OCI-LY1 (cell line): ENCODE data around the gene ANKH.
A peak's percentile ranks its signal among the peaks of the same experiment; 100 is the strongest.

ENCODE experiments used
- H2AFZ ChIP-seq: fragments of 200-600 bp; sonication (generic), shearing (Covaris generic); 2 replicates; pipeline ENCODE4 v1.6.0; 2014; ENCODE audit warnings: antibody characterized with exemption, mild to moderate bottlenecking, low read length
- H3F3A ChIP-seq: fragments of 200-600 bp; sonication (generic), shearing (Covaris generic); 2 replicates; pipeline ENCODE4 v1.6.0; 2014; ENCODE audit warnings: mild to moderate bottlenecking, antibody characterized with exemption, low read length, moderate library complexity; ENCODE audit not compliant: insufficient read depth
- H3K27ac ChIP-seq: fragments of 200-600 bp; sonication (generic); 2 replicates; pipeline ENCODE4 v1.5.1; 2014; ENCODE audit warnings: low read length, mixed run types, mild to moderate bottlenecking, low read depth; ENCODE audit not compliant: poor library complexity, severe bottlenecking
- H3K27me3 ChIP-seq: fragments of 200-600 bp; sonication (generic); 2 replicates; pipeline ENCODE4 v1.6.0; 2014; ENCODE audit warnings: antibody characterized with exemption, mild to moderate bottlenecking, low read length, moderate library complexity; ENCODE audit not compliant: insufficient read depth
- H3K36me3 ChIP-seq: fragments of 200-600 bp; sonication (generic); 2 replicates; pipeline ENCODE4 v1.6.1; 2014; ENCODE audit warnings: mild to moderate bottlenecking, antibody characterized with exemption, low read length, moderate library complexity, mixed read lengths; ENCODE audit not compliant: insufficient read depth
- H3K4me1 ChIP-seq: fragments of 200-600 bp; sonication (generic); 2 replicates; pipeline ENCODE4 v1.5.1; 2014; ENCODE audit warnings: mild to moderate bottlenecking, low read length, moderate library complexity; ENCODE audit not compliant: insufficient read depth, severe bottlenecking
- H3K4me2 ChIP-seq: fragments of 200-600 bp; sonication (generic), shearing (Covaris generic); 2 replicates; pipeline ENCODE4 v1.6.1; 2014; ENCODE audit warnings: low read length
- H3K4me3 ChIP-seq: fragments of 200-600 bp; sonication (generic); 2 replicates; pipeline ENCODE4 v1.5.1; 2014; ENCODE audit warnings: low read length, low read depth, mild to moderate bottlenecking, mixed read lengths; ENCODE audit not compliant: poor library complexity, severe bottlenecking
- H3K79me2 ChIP-seq: fragments of 200-600 bp; shearing (Covaris generic); 2 replicates; pipeline ENCODE4 v1.6.1; 2016; ENCODE audit warnings: mixed run types, low read length, mixed read lengths; ENCODE audit not compliant: insufficient read depth
- H3K9ac ChIP-seq: fragments of 200-600 bp; sonication (generic), shearing (Covaris generic); 2 replicates; pipeline ENCODE4 v1.6.1; 2014; ENCODE audit warnings: mild to moderate bottlenecking, low read length, mixed read lengths
- H3K9me2 ChIP-seq: fragments of 200-600 bp; sonication (generic), shearing (Covaris generic); 2 replicates; pipeline ENCODE4 v1.6.1; 2014; ENCODE audit warnings: low read depth, mild to moderate bottlenecking, low read length, mixed read lengths
- H3K9me3 ChIP-seq: fragments of 200-600 bp; shearing (Covaris generic); 2 replicates; pipeline ENCODE4 v1.6.1; 2014; ENCODE audit warnings: low read length, mixed read lengths
- H4K20me1 ChIP-seq: fragments of 200-600 bp; sonication (generic), shearing (Covaris generic); 2 replicates; pipeline ENCODE4 v1.6.0; 2016; ENCODE audit warnings: mild to moderate bottlenecking, low read length; ENCODE audit not compliant: insufficient read depth
- EZH2 ChIP-seq: fragments of 200-600 bp; sonication (generic), shearing (Covaris generic); IDR thresholded peaks from 2 replicates; pipeline ENCODE4 v1.8.0; 2017; ENCODE audit warnings: borderline replicate concordance, mixed run types, mild to moderate bottlenecking, antibody characterized with exemption, low read length, moderate library complexity, mixed read lengths
- TF ChIP-seq, protein P1 (sequence below): fragments of 200-600 bp; sonication (generic), shearing (Covaris generic); IDR thresholded peaks from 2 replicates; pipeline ENCODE4 v1.5.1; 2017; ENCODE audit warnings: mild to moderate bottlenecking, antibody characterized with exemption, low read length, moderate library complexity, mixed read lengths

The ANKH gene

DNA sequence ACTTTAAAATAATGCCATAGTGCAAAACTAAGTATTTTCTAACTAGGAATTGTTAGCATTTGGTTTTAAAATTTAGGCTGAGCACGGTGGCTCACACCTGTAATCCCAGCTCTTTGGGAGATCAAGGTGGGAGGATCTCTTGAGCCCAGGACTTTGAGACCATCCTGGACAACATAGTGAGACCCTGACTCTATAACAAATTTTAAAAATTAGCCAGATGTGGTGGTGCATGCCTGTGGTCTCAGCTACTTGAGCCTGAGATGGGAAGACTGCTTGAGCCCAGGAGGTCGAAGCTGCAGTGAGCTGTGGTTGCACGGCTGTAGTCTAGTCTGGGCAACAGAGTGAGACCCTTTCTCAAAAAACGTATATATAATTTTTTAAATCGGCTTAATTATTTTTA is 202.2 kb downstream of the ANKH start:
- H3K27me3 ChIP-seq = no peaks in the 10 kb centered on the region
- H3K27ac ChIP-seq = no peak overlapping the region
- peak overlapping the region; percentile 84; the same call in 1 of the 2 replicates for H3K4me2 ChIP-seq
- H3K9me2 ChIP-seq = no peaks in the 10 kb centered on the region
- peaks cover 90% of the 10 kb centered on the region for H3K4me1 ChIP-seq
- peaks cover 27% of the 10 kb centered on the region for H3K36me3 ChIP-seq
- H3K9me3 ChIP-seq = no peaks in the 10 kb centered on the region
- H3K79me2 ChIP-seq = peaks cover 72% of the 10 kb centered on the region
- H4K20me1 ChIP-seq = no peaks in the 10 kb centered on the region
- peak overlapping the region; percentile 36 for H3K4me3 ChIP-seq
- TF ChIP-seq EZH2 = no peak
- TF ChIP-seq, protein P1, sequence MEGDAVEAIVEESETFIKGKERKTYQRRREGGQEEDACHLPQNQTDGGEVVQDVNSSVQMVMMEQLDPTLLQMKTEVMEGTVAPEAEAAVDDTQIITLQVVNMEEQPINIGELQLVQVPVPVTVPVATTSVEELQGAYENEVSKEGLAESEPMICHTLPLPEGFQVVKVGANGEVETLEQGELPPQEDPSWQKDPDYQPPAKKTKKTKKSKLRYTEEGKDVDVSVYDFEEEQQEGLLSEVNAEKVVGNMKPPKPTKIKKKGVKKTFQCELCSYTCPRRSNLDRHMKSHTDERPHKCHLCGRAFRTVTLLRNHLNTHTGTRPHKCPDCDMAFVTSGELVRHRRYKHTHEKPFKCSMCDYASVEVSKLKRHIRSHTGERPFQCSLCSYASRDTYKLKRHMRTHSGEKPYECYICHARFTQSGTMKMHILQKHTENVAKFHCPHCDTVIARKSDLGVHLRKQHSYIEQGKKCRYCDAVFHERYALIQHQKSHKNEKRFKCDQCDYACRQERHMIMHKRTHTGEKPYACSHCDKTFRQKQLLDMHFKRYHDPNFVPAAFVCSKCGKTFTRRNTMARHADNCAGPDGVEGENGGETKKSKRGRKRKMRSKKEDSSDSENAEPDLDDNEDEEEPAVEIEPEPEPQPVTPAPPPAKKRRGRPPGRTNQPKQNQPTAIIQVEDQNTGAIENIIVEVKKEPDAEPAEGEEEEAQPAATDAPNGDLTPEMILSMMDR = no peak
- H3K9ac ChIP-seq = no peak overlapping the region
- no peaks in the 10 kb centered on the region for H3F3A ChIP-seq
- H2AFZ ChIP-seq = no peak overlapping the region

- H3F3A ChIP-seq = no peaks in the 10 kb centered on the region
- peaks cover 85% of the 10 kb centered on the region for H3K4me1 ChIP-seq
- peak overlapping the region; percentile 36 for H3K4me3 ChIP-seq
- H3K36me3 ChIP-seq = peaks cover 20% of the 10 kb centered on the region
- H3K9me2 ChIP-seq = no peaks in the 10 kb centered on the region
- TF ChIP-seq, protein P1 = no peak
- no peak for TF ChIP-seq EZH2
- peak overlapping the region; percentile 84 for H3K4me2 ChIP-seq
- H3K27ac ChIP-seq = peak overlapping the region; percentile 45
- H3K9ac ChIP-seq = peak overlapping the region; percentile 7; the same call in 1 of the 2 replicates
- H3K27me3 ChIP-seq = no peaks in the 10 kb centered on the region
- no peaks in the 10 kb centered on the region for H4K20me1 ChIP-seq
- H2AFZ ChIP-seq = no peak overlapping the region
- H3K9me3 ChIP-seq = no peaks in the 10 kb centered on the region
- H3K79me2 ChIP-seq = peaks cover 62% of the 10 kb centered on the region
These were observed 203.4 kb downstream of the ANKH start for GRCh38 chr5:14668181-14668591.

- Histone ChIP-seq H3K9ac (peak overlapping the region; percentile 7; the same call in 1 of the 2 replicates), H3K4me3 (peak overlapping the region; percentile 36), H3K9me3 (no peaks in the 10 kb centered on the region), H3K79me2 (peaks cover 58% of the 10 kb centered on the region), H3K27ac (peak overlapping the region; percentile 45), H3K9me2 (no peaks in the 10 kb centered on the region), H2AFZ (no peak overlapping the region), H3F3A (no peaks in the 10 kb centered on the region), H3K4me2 (peak overlapping the region; percentile 84), H3K4me1 (peaks cover 81% of the 10 kb centered on the region), H4K20me1 (no peaks in the 10 kb centered on the region), H3K27me3 (no peaks in the 10 kb centered on the region), H3K36me3 (peaks cover 23% of the 10 kb centered on the region)
- TF ChIP-seq EZH2 = no peak
- TF ChIP-seq, protein P1 = no peak
These were observed 203.8 kb downstream of the ANKH start for GRCh38 chr5:14667770-14668169.
